ENCODE results near the gene DCLRE1C. TPM values are rescaled to one million over a fixed set of nuclear protein-coding genes. Genes with fewer than 3 reads are reported as not detected.

Gene DCLRE1C
- total RNA-seq, 6 experiments from 2014 or later, result 1.7 to 5.0 (median 3.0) TPM

- peak; percentile 97 to 99 (median 97) for ATAC-seq
- Histone ChIP-seq H3K9me3 (no peaks in the 10 kb centered on the region), H3K27me3 (no peaks in the 10 kb centered on the region), H3K4me1 (no peaks in the 10 kb centered on the region), H3K36me3 (no peaks in the 10 kb centered on the region), H3K27ac (peak within 1 kb of the TSS; percentile 79 to 94 (median 92)), H3K4me3 (peak within 1 kb of the TSS; percentile 73 to 89 (median 78))
- peak; percentile 71 for TF ChIP-seq POLR2A (IDR thresholded peaks at IDR 0.05)
- no peak for TF ChIP-seq CTCF (IDR thresholded peaks at IDR 0.05)
- under 1% methylated on average over 17 of the region's 60 CpGs for WGBS (ENCODE audit: insufficient coverage, low coverage, low lambda C conversion rate, missing lambda C conversion rate)
- peak; percentile 94 to 97 (median 96) for DNase-seq
- intact Hi-C loops (cut with DNase I), result no loop called here
Observed at GRCh38 chr10:14959221-14960057, 5.5 kb upstream of the DCLRE1C start, which contains the start of gene MEIG1. MEIG1 (plus strand) TSS chr10:14959388; CDS start chr10:14966469, 7,081 bp downstream.

- WGBS (ENCODE audit: insufficient coverage, low coverage, low lambda C conversion rate, missing lambda C conversion rate), result 42% methylated on average over 12 of the region's 12 CpGs
- Histone ChIP-seq H3K4me1 (no peaks in the 10 kb centered on the region), H3K4me3 (peak overlapping the region; percentile 73 to 89 (median 78)), H3K36me3 (no peaks in the 10 kb centered on the region), H3K9me3 (no peaks in the 10 kb centered on the region), H3K27me3 (no peaks in the 10 kb centered on the region), H3K27ac (peak overlapping the region; percentile 79 to 94 (median 92))
- intact Hi-C loops (cut with DNase I), result no loop called here
- no peak for DNase-seq
- ATAC-seq, result peak in 1 of 4 donors; percentile 13
- TF ChIP-seq CTCF (IDR thresholded peaks at IDR 0.05), result no peak
- TF ChIP-seq POLR2A (IDR thresholded peaks at IDR 0.05), result peak; percentile 38
Observed at GRCh38 chr10:14958872-14959220, 5.0 kb upstream of the DCLRE1C start.

GRCh38 chr10:14954934-14955333 is 1.0 kb upstream of the DCLRE1C start:
- ATAC-seq, result no peak
- Histone ChIP-seq H3K27ac (peak overlapping the region in 1 of 3 donors; percentile 71), H3K27me3 (no peaks in the 10 kb centered on the region), H3K9me3 (no peaks in the 10 kb centered on the region), H3K36me3 (no peaks in the 10 kb centered on the region), H3K4me1 (peaks cover 0 to 5% (median 0%) of the 10 kb centered on the region in 4 donors), H3K4me3 (peak overlapping the region in 1 of 3 donors; percentile 69)
- intact Hi-C loops (cut with DNase I), result no loop called here
- DNase-seq, result no peak
- no peak for TF ChIP-seq POLR2A (IDR thresholded peaks at IDR 0.05)
- TF ChIP-seq CTCF (IDR thresholded peaks at IDR 0.05), result no peak
- WGBS (ENCODE audit: insufficient coverage, low coverage, low lambda C conversion rate, missing lambda C conversion rate), result 93% methylated on average over 19 of the region's 19 CpGs

DNA sequence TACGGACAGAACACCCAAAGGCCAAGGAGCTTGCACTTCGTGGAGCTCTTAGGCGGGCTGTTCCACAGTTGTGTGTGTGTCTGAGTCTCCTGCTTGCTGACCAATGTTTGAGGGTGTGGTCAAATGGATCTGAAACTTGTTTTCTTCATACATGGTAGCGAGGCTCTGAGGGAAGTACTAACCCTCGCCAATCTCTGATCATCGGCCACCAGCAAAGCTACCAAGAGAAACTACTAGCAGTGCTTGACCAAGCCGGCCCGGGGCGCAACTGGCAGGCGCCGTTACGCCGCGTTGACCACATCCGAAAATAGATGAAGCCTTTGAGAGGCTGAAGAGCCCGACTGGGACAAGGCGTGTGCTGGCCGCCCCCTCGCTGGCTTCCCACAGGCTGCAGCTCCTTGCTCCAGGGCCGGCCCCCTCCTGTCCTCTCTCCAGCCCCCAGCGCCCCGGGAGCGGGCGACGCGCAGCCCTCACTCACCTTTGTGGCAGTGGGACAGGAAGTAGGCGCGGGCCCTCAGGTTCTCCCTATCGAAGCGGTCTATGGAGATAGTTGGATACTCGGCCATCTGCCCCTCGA is 384 bp downstream of the DCLRE1C start:
- no peaks in the 10 kb centered on the region for H3K9me3 ChIP-seq

More for the DNA sequence above, 384 bp downstream of the DCLRE1C start:
- intact Hi-C loops (cut with DNase I), result no loop called here
- H3K4me1 ChIP-seq, result peaks cover 0 to 5% (median 0%) of the 10 kb centered on the region in 4 donors
- WGBS (ENCODE audit: insufficient coverage, low coverage, low lambda C conversion rate, missing lambda C conversion rate), result 9% methylated on average over 21 of the region's 32 CpGs
- peak overlapping the region; percentile 35 to 71 (median 56) for H3K27ac ChIP-seq
- H3K36me3 ChIP-seq, result no peaks in the 10 kb centered on the region
- H3K4me3 ChIP-seq, result peak overlapping the region; percentile 56 to 75 (median 69)
- DNase-seq, result no peak
- peak; percentile 41 to 52 (median 51) for ATAC-seq
- no peaks in the 10 kb centered on the region for H3K27me3 ChIP-seq
- TF ChIP-seq CTCF (IDR thresholded peaks at IDR 0.05) (no peak), POLR2A (IDR thresholded peaks at IDR 0.05) (no peak)
